ENCODE measurements around the gene MSI2.
A peak's percentile ranks its signal among the peaks of the same experiment; 100 is the strongest.

Gene MSI2

DNA sequence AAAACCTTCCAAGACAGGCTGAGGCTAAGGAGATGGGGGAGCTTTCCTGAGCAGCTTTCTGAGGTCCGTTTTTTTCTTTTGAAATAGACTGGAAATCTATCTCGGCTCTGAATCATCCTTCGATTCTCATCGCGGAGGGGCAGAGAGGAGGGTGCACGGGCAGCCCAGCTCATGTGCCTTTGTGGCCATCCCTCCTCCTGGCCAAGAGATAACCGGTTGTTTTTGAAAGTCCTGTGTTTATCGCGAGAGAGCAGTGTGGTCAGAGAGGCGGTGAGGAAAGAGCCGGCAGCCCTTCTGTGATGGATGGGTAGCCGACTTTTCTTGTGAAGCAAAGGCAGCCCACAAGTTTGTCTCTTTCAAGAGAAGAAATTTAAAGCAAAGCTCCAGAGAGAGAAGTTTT, 297.2 kb downstream of the MSI2 start:
- Histone ChIP-seq H3K4me1 (ENCODE audit: control insufficient read depth, insufficient read depth, low read length) (peaks cover 24% of the 10 kb centered on the region), H3K36me3 (ENCODE audit: insufficient read depth, low read length) (peaks cover 3% of the 10 kb centered on the region), H3K4me2 (ENCODE audit: low read length) (peak overlapping the region; percentile 36), H3K4me3 (ENCODE audit: low read length) (no peak overlapping the region), H3K9me3 (replicated peaks; ENCODE audit: low read length) (no peaks in the 10 kb centered on the region), H3K9ac (ENCODE audit: low read depth, low read length) (no peak overlapping the region), H3K27me3 (ENCODE audit: control insufficient read depth, insufficient read depth, low read length) (no peaks in the 10 kb centered on the region)

DNA sequence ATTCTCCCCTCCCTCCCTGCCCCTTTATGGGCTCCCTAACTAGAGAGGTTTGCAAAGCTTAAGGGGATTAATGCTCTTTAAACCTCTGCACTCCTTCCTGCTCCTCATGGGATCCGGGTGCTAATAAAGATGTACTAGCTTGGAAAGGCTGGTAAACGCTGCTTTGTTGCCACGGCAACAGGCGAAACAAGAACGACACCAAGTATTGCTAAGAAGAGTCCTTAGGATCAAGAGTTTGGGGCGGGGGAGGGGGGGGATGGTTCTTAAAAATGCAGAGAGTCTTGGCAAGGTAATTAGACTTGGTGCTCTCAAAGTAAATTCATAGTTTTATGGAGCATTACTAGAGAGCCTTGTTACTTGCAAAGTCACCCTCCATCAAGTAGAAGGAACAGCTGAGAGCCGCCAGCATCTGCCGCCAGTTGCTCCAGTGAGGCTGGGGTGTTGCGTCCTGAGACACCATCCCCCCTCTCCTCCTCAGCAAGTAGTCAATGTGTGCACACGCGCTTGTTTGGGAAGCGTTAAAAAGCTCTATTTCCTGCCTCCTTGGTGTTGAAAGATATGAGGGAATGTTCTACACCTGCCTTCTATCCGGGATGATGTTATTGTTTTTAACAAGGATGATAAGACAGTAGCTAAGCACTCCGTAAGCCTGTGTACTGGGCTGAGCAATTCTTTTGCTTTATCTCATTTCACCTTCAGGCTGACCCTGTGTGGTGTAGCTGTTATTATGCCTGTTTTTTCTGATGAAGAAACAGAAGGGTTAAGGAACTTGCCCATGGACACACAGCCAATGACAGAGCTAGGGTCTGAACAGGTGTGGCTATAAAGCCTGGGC, 297.9 kb downstream of the MSI2 start:
- H3K4me1 ChIP-seq (ENCODE audit: control insufficient read depth, insufficient read depth, low read length) = peaks cover 25% of the 10 kb centered on the region
- H3K9ac ChIP-seq (ENCODE audit: low read depth, low read length) = no peak overlapping the region
- no peaks in the 10 kb centered on the region for H3K27me3 ChIP-seq (ENCODE audit: control insufficient read depth, insufficient read depth, low read length)
- no peak overlapping the region for H3K4me3 ChIP-seq (ENCODE audit: low read length)
- H3K9me3 ChIP-seq (replicated peaks; ENCODE audit: low read length) = no peaks in the 10 kb centered on the region
- no peak overlapping the region for H3K4me2 ChIP-seq (ENCODE audit: low read length)
- H3K36me3 ChIP-seq (ENCODE audit: insufficient read depth, low read length) = peaks cover 3% of the 10 kb centered on the region

DNA sequence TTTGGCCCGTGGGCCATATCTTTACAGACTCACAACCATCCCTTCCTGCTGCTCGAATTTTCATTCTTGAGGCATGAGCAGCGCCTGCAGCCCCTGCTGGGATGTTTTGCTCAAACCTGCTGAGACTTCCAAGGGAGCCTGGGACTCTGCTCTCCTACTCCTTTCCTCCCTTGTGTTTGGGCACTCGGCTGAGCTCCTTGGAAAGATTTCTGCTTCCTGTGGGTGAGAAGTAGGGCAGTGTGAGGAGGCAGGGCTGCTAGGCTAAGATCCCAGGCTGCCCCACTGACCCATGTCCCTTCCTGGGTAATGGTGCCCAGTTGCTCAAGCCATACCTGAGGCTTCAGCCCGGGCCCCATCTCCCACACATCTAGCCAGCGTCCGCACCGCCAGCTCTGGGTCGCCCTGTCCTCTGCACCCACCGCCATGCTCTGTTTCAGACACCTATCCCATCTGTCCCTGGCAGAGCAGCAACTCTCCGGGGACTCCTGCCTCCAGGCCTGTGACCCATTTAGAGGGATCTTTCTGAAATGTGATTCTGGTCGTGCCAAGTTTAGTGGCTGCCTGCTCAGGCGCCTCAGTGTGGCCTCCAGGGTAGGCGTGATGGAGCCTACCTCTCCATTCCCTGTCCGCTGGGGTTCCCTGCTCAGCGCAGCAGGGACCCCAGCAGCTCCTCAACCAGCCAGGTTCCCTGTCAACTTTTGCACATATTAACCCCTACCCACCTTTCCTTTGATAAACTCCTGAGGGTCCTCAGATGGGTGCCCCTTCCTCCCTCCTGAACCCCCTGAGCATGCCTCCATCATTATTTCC, 298.7 kb downstream of the MSI2 start:
- Histone ChIP-seq H3K4me1 (ENCODE audit: control insufficient read depth, insufficient read depth, low read length) (peaks cover 25% of the 10 kb centered on the region), H3K27me3 (ENCODE audit: control insufficient read depth, insufficient read depth, low read length) (no peaks in the 10 kb centered on the region), H3K9me3 (replicated peaks; ENCODE audit: low read length) (no peaks in the 10 kb centered on the region), H3K36me3 (ENCODE audit: insufficient read depth, low read length) (peaks cover 3% of the 10 kb centered on the region), H3K4me2 (ENCODE audit: low read length) (no peak overlapping the region), H3K4me3 (ENCODE audit: low read length) (no peak overlapping the region), H3K9ac (ENCODE audit: low read depth, low read length) (no peak overlapping the region)

DNA sequence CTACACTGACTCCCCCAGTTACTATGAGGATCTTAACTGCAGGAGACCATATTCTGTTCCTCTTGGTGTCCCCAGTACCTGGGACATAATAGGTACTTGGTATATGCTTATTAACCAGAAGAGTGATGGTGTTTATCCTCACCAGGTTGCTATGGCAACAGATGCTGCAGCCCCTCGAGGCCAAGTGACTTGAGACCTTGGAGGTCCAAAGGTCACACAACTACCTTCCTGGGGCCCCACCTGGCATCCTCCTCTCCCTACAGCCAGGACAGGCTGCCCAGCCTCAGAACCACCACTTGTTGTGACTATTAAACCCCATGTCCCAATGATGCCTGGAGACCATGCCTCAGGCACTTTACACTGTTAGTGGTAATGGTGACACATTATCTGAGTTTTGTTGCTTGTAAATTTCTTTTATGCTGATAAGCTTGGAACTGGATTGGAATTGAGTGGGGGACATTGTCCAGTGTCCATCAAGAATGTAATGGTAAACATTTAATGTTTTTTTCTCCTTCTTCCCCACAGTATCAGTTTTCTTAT, 299.4 kb downstream of the MSI2 start:
- no peak overlapping the region for H3K4me2 ChIP-seq (ENCODE audit: low read length)
- H3K27me3 ChIP-seq (ENCODE audit: control insufficient read depth, insufficient read depth, low read length) = no peaks in the 10 kb centered on the region
- H3K4me1 ChIP-seq (ENCODE audit: control insufficient read depth, insufficient read depth, low read length) = peaks cover 25% of the 10 kb centered on the region
- no peak overlapping the region for H3K4me3 ChIP-seq (ENCODE audit: low read length)
- H3K9me3 ChIP-seq (replicated peaks; ENCODE audit: low read length) = no peaks in the 10 kb centered on the region
- H3K36me3 ChIP-seq (ENCODE audit: insufficient read depth, low read length) = peaks cover 3% of the 10 kb centered on the region
- no peak overlapping the region for H3K9ac ChIP-seq (ENCODE audit: low read depth, low read length)

DNA sequence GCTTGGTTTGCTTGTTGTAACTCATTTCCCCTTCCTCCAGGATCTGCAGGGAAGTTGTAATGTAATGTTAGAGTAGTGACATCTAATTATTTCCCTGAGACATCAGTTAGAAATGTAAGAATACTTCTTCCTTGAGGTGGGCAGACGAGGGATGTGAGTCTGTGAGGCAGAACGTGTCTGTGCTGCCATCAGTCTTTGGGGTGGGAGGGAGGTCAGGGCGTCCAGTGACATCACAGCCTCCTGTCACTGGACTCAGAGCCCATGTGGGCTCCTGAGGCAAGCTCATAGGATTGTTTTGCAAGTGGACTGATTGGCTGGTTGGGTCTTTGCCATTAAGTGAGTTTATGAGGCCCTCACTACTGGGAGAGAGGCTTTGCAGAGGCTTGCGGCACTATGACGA, 300.0 kb downstream of the MSI2 start:
- Histone ChIP-seq H3K27me3 (ENCODE audit: control insufficient read depth, insufficient read depth, low read length) (no peaks in the 10 kb centered on the region), H3K4me1 (ENCODE audit: control insufficient read depth, insufficient read depth, low read length) (peaks cover 25% of the 10 kb centered on the region), H3K9me3 (replicated peaks; ENCODE audit: low read length) (no peaks in the 10 kb centered on the region), H3K36me3 (ENCODE audit: insufficient read depth, low read length) (peaks cover 3% of the 10 kb centered on the region), H3K4me3 (ENCODE audit: low read length) (no peak overlapping the region), H3K9ac (ENCODE audit: low read depth, low read length) (no peak overlapping the region), H3K4me2 (ENCODE audit: low read length) (no peak overlapping the region)

DNA sequence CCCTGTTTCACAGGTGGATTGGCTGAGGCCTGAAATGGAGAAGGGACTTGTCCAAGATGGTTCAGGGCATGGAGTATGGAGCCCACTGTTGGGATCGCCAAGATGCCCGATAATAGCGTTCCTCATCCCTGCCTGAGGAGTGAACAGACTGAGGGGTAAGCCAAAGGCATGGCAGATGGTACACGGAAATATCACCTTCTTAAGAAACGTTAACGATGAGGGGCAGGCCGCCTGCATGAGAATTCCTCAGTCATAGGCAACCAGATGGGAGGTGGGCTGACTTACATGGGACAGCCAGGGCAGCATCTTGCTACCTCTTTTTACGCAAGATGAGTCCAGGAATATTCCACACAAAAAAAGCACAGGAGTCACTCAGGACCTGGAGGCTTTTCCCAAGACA, 300.7 kb downstream of the MSI2 start:
- Histone ChIP-seq H3K9me3 (replicated peaks; ENCODE audit: low read length) (no peaks in the 10 kb centered on the region), H3K4me3 (ENCODE audit: low read length) (no peak overlapping the region), H3K4me2 (ENCODE audit: low read length) (peak overlapping the region; percentile 69), H3K36me3 (ENCODE audit: insufficient read depth, low read length) (peaks cover 3% of the 10 kb centered on the region), H3K27me3 (ENCODE audit: control insufficient read depth, insufficient read depth, low read length) (no peaks in the 10 kb centered on the region), H3K9ac (ENCODE audit: low read depth, low read length) (no peak overlapping the region), H3K4me1 (ENCODE audit: control insufficient read depth, insufficient read depth, low read length) (peaks cover 25% of the 10 kb centered on the region)

DNA sequence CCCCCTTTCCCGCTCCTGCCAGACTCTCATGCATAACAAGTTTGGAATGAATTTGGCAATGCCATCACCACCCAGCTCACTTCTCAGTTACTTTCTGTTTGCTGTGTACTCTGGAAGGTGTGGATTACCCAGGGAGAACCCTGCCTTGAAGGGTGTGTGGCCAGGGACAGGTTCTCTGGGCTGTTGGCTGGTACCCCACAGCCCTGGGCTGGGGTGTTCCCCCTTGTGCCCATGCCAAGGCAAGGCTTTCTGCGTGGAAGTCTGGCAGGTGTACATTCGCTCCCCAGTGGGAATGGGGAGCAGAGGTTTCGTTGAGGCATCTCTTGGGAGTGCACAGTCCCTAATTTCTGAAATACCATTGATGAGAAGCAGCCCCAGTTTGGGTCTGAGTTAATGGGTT, 301.1 kb downstream of the MSI2 start:
- Histone ChIP-seq H3K4me3 (ENCODE audit: low read length) (peak overlapping the region; percentile 31), H3K27me3 (ENCODE audit: control insufficient read depth, insufficient read depth, low read length) (no peaks in the 10 kb centered on the region), H3K36me3 (ENCODE audit: insufficient read depth, low read length) (peaks cover 3% of the 10 kb centered on the region), H3K4me1 (ENCODE audit: control insufficient read depth, insufficient read depth, low read length) (peaks cover 25% of the 10 kb centered on the region), H3K9me3 (replicated peaks; ENCODE audit: low read length) (no peaks in the 10 kb centered on the region), H3K9ac (ENCODE audit: low read depth, low read length) (no peak overlapping the region), H3K4me2 (ENCODE audit: low read length) (peak overlapping the region; percentile 69)

DNA sequence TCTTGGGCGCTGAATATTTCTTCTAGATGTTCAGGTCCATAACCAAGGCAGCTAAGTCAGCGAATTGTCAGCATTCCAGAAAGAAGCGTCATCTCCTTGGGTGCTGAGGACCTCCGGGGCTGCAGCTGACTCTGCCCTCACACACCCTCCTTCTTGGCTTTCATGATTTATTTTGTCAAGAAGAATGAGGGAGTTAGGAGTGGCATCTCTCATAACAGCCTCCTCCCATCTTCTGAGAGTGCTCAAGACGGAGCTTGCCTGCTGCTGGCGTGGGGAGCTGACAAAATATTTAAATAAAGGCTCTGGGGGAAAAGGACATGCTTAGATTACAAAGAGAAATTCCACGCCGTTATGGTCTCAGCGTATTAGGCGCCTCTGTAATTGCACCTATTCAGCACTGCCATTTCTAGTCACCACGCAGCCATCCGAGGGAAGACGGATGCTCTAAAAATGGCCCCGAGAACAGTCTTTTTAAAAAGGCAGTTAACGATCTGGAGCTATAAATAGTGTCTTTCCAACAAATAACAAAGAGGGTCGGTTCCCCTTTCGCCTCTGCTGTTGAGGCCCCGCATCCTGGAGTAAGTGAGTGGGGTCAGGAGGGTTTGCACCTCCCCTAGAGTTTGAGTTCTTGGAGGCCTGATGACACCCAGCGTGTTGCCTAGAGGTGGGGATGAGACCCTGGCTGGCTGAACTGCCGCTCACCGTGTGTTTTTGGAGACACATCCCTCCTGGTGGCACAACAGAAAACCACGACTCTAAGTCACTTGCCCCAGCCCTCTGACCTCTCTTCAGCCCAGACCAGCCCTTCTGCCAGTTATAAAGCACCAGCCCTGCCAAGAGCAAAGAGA, 301.7 kb downstream of the MSI2 start:
- Histone ChIP-seq H3K9ac (ENCODE audit: low read depth, low read length) (no peak overlapping the region), H3K27me3 (ENCODE audit: control insufficient read depth, insufficient read depth, low read length) (no peaks in the 10 kb centered on the region), H3K4me2 (ENCODE audit: low read length) (peak overlapping the region; percentile 69), H3K9me3 (replicated peaks; ENCODE audit: low read length) (no peaks in the 10 kb centered on the region), H3K36me3 (ENCODE audit: insufficient read depth, low read length) (peaks cover 3% of the 10 kb centered on the region), H3K4me3 (ENCODE audit: low read length) (no peak overlapping the region), H3K4me1 (ENCODE audit: control insufficient read depth, insufficient read depth, low read length) (peaks cover 25% of the 10 kb centered on the region)

DNA sequence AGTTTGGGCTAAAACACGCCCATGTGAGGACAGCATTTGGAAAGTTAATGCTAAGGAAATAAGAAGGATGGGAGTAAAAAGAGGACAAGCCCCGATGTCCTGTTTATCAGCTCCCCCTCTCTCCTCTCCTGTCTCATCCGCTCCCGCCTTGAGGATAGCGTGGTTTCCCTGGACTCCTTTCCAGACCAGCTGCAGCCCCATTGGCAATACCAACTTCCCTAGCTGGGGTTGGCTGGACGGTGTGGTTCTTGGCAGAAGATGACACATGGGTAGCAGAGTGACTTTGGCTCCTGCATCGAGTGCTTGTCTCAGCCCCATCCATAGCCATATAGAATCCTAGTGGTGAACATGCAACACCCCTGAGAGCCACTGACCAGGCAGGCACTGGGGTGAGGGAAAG, 302.9 kb downstream of the MSI2 start:
- Histone ChIP-seq H3K9me3 (replicated peaks; ENCODE audit: low read length) (no peaks in the 10 kb centered on the region), H3K4me1 (ENCODE audit: control insufficient read depth, insufficient read depth, low read length) (peaks cover 20% of the 10 kb centered on the region), H3K4me2 (ENCODE audit: low read length) (no peak overlapping the region), H3K27me3 (ENCODE audit: control insufficient read depth, insufficient read depth, low read length) (no peaks in the 10 kb centered on the region), H3K36me3 (ENCODE audit: insufficient read depth, low read length) (peaks cover 3% of the 10 kb centered on the region), H3K4me3 (ENCODE audit: low read length) (no peak overlapping the region), H3K9ac (ENCODE audit: low read depth, low read length) (no peak overlapping the region)

DNA sequence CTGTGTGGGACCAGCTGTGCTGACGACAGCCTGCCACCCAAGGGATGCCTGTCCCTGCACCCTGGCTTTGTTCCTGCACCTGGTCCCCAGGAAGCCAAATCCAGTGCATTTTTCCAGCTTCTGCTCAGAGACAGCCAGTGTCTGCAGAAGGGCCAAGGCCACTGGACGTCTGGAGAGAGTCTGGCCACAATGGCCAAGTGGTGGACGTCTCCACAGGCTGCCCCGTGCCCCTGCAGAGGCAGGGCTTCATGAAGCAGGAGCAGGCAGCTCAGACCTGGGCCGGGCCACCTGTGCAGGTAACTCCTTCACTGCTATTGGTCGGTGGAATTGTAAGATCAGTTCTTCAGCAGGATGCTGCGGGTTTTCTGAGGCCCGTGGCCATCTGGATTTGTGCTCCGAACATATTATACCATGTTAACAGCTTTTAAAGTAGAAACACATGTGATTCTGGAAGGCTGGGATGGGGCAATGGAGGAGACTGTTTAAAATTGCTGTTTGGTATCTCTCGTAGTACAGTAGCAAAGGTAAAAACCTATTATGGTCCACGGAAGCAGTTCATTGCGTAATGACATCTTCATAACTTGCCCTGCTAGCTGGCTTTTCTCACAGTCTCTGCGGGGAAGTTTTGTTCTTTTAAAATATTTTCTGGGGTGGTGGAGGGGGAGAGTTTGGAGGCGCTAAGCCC, 303.5 kb downstream of the MSI2 start:
- no peak overlapping the region for H3K9ac ChIP-seq (ENCODE audit: low read depth, low read length)
- H3K36me3 ChIP-seq (ENCODE audit: insufficient read depth, low read length) = peaks cover 3% of the 10 kb centered on the region
- peaks cover 20% of the 10 kb centered on the region for H3K4me1 ChIP-seq (ENCODE audit: control insufficient read depth, insufficient read depth, low read length)
- no peaks in the 10 kb centered on the region for H3K9me3 ChIP-seq (replicated peaks; ENCODE audit: low read length)
- no peak overlapping the region for H3K4me2 ChIP-seq (ENCODE audit: low read length)
- H3K4me3 ChIP-seq (ENCODE audit: low read length) = no peak overlapping the region
- no peaks in the 10 kb centered on the region for H3K27me3 ChIP-seq (ENCODE audit: control insufficient read depth, insufficient read depth, low read length)

Measured in skeletal muscle satellite cell (primary cell).